Measurements from ENCODE around the gene IRAK3.
"Not testable (repeated sequence)": the region's sequence is repeated elsewhere in the genome, so short reads cannot be mapped to it uniquely, and the experiment has no call there.

IRAK3 gene

GRCh38 chr12:66217342-66217917 is 28.4 kb downstream of the IRAK3 start:
- DNase-seq (ENCODE audit: low read depth), result no peak

GRCh38 chr12:66228462-66228861 is 39.4 kb downstream of the IRAK3 start:
- no peak for DNase-seq (ENCODE audit: low read depth)

- no peak for DNase-seq (ENCODE audit: low read depth)
Measured at GRCh38 chr12:66232263-66232662, 43.2 kb downstream of the IRAK3 start.

GRCh38 chr12:66234037-66234693 is 45.2 kb downstream of the IRAK3 start:
- not testable (repeated sequence) for DNase-seq (ENCODE audit: low read depth)

GRCh38 chr12:66234773-66235625 is 46.0 kb downstream of the IRAK3 start:
- DNase-seq (ENCODE audit: low read depth), result peak; percentile 11

GRCh38 chr12:66235626-66236281 is 46.7 kb downstream of the IRAK3 start:
- DNase-seq (ENCODE audit: low read depth), result no peak

- DNase-seq (ENCODE audit: low read depth), result not testable (repeated sequence)
Measured at GRCh38 chr12:66236282-66236675, 47.3 kb downstream of the IRAK3 start.

- DNase-seq (ENCODE audit: low read depth), result no peak
Measured at GRCh38 chr12:66236969-66237368, 48.0 kb downstream of the IRAK3 start.

- DNase-seq (ENCODE audit: low read depth), result no peak
Measured at GRCh38 chr12:66237505-66238175, 48.6 kb downstream of the IRAK3 start.

GRCh38 chr12:66239295-66239694 is 50.3 kb downstream of the IRAK3 start:
- no peak for DNase-seq (ENCODE audit: low read depth)

GRCh38 chr12:66240096-66240820 is 51.2 kb downstream of the IRAK3 start:
- no peak for DNase-seq (ENCODE audit: low read depth)

GRCh38 chr12:66241061-66242043 is 52.3 kb downstream of the IRAK3 start:
- no peak for DNase-seq (ENCODE audit: low read depth)

GRCh38 chr12:66242311-66242710 is 53.3 kb downstream of the IRAK3 start:
- no peak for DNase-seq (ENCODE audit: low read depth)

GRCh38 chr12:66243911-66244310 is 54.9 kb downstream of the IRAK3 start:
- no peak for DNase-seq (ENCODE audit: low read depth)

- DNase-seq (ENCODE audit: low read depth), result no peak
Measured at GRCh38 chr12:66244446-66244845, 55.4 kb downstream of the IRAK3 start.

GRCh38 chr12:66247741-66248140 is 58.7 kb downstream of the IRAK3 start:
- no peak for DNase-seq (ENCODE audit: low read depth)

- no peak for DNase-seq (ENCODE audit: low read depth)
Measured at GRCh38 chr12:66251049-66251448, 62.0 kb downstream of the IRAK3 start.

- DNase-seq (ENCODE audit: low read depth), result no peak
Measured at GRCh38 chr12:66252771-66253170, 63.8 kb downstream of the IRAK3 start.

- no peak for DNase-seq (ENCODE audit: low read depth)
Measured at GRCh38 chr12:66255737-66256136, 66.7 kb downstream of the IRAK3 start.

GRCh38 chr12:66258011-66258410 is 69.0 kb downstream of the IRAK3 start:
- DNase-seq (ENCODE audit: low read depth), result no peak
